ENCODE data around the gene ADAP1. TPM values are rescaled to one million over a fixed set of nuclear protein-coding genes. Genes with fewer than 3 reads are reported as not detected.
"Not testable (repeated sequence)": the region's sequence is repeated elsewhere in the genome, so short reads cannot be mapped to it uniquely, and the experiment has no call there.

ADAP1 gene
- total RNA-seq, 4 donors from 2014 or later, result 44.8 to 106 (median 60.1) TPM

DNA sequence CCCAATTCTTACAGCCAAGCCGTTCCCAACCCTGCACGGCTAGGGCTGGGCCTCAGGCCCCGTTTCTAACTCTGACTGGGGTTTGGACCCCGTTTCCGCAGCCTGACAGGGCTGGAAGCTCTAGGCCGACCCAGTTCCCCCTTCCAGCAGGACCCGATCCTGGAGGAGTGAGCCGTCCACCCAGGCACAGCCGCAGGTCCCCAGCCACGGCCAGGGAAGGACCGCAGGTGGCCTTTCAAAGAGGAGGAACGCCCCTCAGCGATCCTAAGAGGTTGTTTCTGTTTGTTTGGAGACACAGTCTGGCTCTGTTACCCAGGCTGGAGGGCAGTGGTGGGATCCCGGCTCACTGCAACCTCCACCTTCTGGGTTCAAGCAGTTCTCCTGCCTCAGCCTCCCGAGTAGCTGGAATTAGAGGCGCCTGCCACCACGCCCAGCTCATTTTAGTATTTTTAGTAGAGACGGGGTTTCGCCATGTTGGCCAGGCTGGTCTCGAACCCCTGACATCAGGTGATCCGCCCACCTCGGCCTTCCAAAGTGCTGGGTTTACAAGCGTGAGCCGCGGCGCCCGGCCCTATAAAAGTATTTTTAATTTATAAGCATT, 78.9 kb downstream of the ADAP1 start:
- ATAC-seq, result no peak
- no peak for TF ChIP-seq POLR2A (IDR thresholded peaks at IDR 0.05)
- no peak for TF ChIP-seq EP300 (IDR thresholded peaks at IDR 0.05)
- no peak for TF ChIP-seq POLR2AphosphoS5 (IDR thresholded peaks at IDR 0.05)
- TF ChIP-seq, protein P1, sequence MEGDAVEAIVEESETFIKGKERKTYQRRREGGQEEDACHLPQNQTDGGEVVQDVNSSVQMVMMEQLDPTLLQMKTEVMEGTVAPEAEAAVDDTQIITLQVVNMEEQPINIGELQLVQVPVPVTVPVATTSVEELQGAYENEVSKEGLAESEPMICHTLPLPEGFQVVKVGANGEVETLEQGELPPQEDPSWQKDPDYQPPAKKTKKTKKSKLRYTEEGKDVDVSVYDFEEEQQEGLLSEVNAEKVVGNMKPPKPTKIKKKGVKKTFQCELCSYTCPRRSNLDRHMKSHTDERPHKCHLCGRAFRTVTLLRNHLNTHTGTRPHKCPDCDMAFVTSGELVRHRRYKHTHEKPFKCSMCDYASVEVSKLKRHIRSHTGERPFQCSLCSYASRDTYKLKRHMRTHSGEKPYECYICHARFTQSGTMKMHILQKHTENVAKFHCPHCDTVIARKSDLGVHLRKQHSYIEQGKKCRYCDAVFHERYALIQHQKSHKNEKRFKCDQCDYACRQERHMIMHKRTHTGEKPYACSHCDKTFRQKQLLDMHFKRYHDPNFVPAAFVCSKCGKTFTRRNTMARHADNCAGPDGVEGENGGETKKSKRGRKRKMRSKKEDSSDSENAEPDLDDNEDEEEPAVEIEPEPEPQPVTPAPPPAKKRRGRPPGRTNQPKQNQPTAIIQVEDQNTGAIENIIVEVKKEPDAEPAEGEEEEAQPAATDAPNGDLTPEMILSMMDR (IDR thresholded peaks at IDR 0.05), result no peak
- WGBS, 2 donors (ENCODE audit: low coverage in 1 of 2), result 43 to 77% methylated on average over 4 of the region's 27 CpGs

DNA sequence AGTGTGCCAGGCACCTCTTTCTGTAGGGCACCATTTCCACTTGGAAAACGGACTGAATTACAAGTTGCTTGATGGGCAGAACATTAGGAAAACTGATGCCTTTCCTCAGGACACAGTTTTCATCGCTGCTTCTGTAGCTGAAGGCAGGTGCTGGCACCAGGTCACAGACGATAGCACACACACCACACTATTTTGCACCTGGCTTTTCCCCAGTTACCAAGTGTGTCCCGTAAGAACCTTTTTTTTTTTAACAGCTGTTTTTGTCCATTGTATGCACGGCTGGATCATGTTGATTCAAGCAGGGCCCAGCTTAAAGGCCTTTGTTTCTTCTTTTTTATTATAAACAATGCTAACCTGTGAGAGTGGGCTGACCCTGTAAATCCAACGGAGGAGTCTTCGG, 79.4 kb downstream of the ADAP1 start:
- H3K9me3 ChIP-seq, result no peaks in the 10 kb centered on the region
- H3K27me3 ChIP-seq, result no peaks in the 10 kb centered on the region
- no peak for ATAC-seq

More for the DNA sequence above, 78.9 kb downstream of the ADAP1 start:
- H3K36me3 ChIP-seq, result peaks cover 0 to 24% of the 10 kb centered on the region in 2 donors
- no peaks in the 10 kb centered on the region for H3K27me3 ChIP-seq
- peak overlapping the region; percentile 17 to 87 for H3K4me3 ChIP-seq
- no peaks in the 10 kb centered on the region for H3K9me3 ChIP-seq
- peaks cover 2 to 80% (median 35%) of the 10 kb centered on the region in 3 donors for H3K4me1 ChIP-seq
- peak overlapping the region; percentile 39 to 97 (median 86) for H3K27ac ChIP-seq

DNA sequence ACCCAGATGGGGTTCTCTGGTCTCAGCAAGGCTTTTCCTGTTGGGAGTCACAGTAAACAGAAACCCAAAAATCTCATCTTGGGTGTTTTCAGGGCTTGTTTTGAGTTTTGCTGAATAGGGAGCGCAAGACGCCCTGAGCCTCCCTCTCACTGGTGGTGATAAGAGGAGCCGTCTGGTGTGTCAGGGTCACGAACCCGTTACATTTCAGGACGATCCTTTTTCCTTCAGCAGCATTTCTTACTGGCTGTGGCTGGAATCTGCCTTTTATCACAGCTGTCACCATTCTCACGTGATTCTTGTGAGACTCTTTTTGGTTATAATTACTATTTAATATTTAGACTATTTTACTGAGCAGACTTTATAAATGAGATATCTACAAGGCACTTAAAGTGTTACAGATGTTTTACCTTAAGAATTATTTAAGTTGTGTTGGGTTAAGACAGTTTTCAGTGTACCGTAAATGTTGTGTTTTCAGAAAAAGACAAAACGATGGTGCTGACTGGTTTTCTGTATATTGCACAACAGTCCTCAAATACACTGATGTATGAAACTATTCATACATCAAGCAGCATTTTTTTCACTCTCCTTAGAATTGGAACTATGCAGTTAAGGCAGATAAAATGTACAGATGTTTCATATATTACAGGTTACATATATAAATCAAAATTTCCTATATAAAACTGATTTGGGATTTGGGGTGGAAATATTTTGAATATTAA, 80.3 kb downstream of the ADAP1 start:
- TF ChIP-seq POLR2A (IDR thresholded peaks at IDR 0.05) (no peak), EP300 (IDR thresholded peaks at IDR 0.05) (no peak), POLR2AphosphoS5 (IDR thresholded peaks at IDR 0.05) (no peak)
- TF ChIP-seq, protein P1 (IDR thresholded peaks at IDR 0.05), result no peak
- H3K27ac ChIP-seq, result peak overlapping the region; percentile 69 to 97 (median 81)
- no peak overlapping the region for H3K4me3 ChIP-seq
- no peaks in the 10 kb centered on the region for H3K27me3 ChIP-seq
- 51 to 56% methylated on average over 7 to 9 of the region's 9 CpGs for WGBS, 2 donors (ENCODE audit: low coverage in 1 of 2)
- H3K36me3 ChIP-seq, result peaks cover 0 to 38% of the 10 kb centered on the region in 2 donors
- ATAC-seq, result no peak
- H3K4me1 ChIP-seq, result peaks cover 2 to 74% (median 30%) of the 10 kb centered on the region in 3 donors
- no peaks in the 10 kb centered on the region for H3K9me3 ChIP-seq

More for the DNA sequence above, 79.4 kb downstream of the ADAP1 start:
- peaks cover 0 to 29% of the 10 kb centered on the region in 2 donors for H3K36me3 ChIP-seq
- no peak overlapping the region for H3K4me3 ChIP-seq
- H3K4me1 ChIP-seq, result peaks cover 2 to 75% (median 35%) of the 10 kb centered on the region in 3 donors
- peak overlapping the region; percentile 39 to 97 (median 86) for H3K27ac ChIP-seq
- TF ChIP-seq, protein P1 (IDR thresholded peaks at IDR 0.05), result no peak
- TF ChIP-seq POLR2A (IDR thresholded peaks at IDR 0.05) (no peak), POLR2AphosphoS5 (IDR thresholded peaks at IDR 0.05) (no peak), EP300 (IDR thresholded peaks at IDR 0.05) (no peak)
- 24 to 58% methylated on average over 3 to 5 of the region's 7 CpGs for WGBS, 2 donors (ENCODE audit: low coverage in 1 of 2)

DNA sequence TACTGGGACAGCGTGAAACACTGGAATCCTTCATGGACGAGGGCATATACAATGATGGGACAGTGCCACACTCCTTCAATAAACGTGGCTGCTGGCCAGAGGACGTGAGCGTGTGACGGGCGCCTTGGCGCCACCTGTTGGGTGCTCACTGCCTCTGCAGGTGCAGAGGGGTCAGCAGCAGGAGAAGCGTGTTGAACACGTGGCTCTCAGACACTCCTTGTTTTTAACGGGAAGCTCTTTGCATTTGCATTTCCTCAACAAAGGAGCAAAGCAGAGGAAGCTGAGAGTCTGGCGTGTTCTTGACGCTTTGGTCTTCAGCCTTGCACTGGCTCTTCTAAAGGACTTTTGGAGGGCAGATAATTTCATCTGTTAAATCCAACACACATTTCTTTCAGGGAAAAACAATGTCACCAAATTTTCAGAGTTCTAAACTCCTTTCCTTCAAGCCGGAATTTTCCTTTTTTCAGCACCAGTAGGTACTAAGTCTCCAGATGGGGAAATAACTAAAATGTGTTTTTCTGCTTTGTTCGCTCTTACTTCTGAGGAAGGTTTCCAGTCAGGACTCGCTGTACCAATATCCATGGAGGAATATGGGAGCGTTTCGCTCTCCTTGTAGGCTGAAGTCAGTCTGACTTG, 81.0 kb downstream of the ADAP1 start:
- WGBS, 2 donors (ENCODE audit: low coverage in 1 of 2), result 8 to 18% methylated on average over 6 to 18 of the region's 18 CpGs
- H3K36me3 ChIP-seq, result peaks cover 0 to 40% of the 10 kb centered on the region in 2 donors
- no peak for TF ChIP-seq EP300 (IDR thresholded peaks at IDR 0.05)
- TF ChIP-seq, protein P1 (IDR thresholded peaks at IDR 0.05), result peak in 3 of 4 experiments; percentile 94 to 97 (median 96)
- TF ChIP-seq POLR2AphosphoS5 (IDR thresholded peaks at IDR 0.05), result peak; percentile 91
- no peak for TF ChIP-seq POLR2A (IDR thresholded peaks at IDR 0.05)
- H3K4me3 ChIP-seq, result no peak overlapping the region
- peak; percentile 43 for ATAC-seq
- H3K27me3 ChIP-seq, result no peaks in the 10 kb centered on the region
- peak overlapping the region; percentile 69 to 97 (median 81) for H3K27ac ChIP-seq
- H3K9me3 ChIP-seq, result no peaks in the 10 kb centered on the region
- peaks cover 2 to 72% (median 25%) of the 10 kb centered on the region in 3 donors for H3K4me1 ChIP-seq

DNA sequence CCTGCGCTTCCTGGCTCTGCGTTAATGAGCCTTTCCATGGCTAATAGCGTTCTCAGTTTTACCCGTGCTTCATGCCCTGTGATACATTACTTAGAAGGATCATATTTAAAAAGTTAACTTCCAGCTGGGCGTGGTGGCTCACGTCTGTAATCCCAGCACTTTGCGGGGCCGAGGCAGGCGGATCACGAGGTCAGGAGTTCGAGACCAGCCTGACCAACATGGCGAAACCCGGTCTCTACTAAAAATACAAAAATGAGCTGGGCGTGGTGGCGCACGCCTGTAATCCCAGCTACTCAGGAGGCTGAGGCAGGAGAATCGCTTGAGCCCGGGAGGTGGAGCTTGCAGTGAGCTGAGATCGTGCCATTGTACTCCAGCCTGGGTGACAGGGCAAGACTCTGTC, 81.8 kb downstream of the ADAP1 start:
- Histone ChIP-seq H3K4me1 (peaks cover 2 to 72% (median 24%) of the 10 kb centered on the region in 3 donors), H3K27ac (peak overlapping the region; percentile 69 to 97 (median 81)), H3K36me3 (peaks cover 0 to 47% of the 10 kb centered on the region in 2 donors)
- H3K4me3 ChIP-seq, H3K27me3 ChIP-seq, H3K9me3 ChIP-seq, ATAC-seq: not testable (repeated sequence)
- WGBS, 2 donors (ENCODE audit: low coverage in 1 of 2), result 87 to 89% methylated on average over 9 to 11 of the region's 19 CpGs

Measured in gastroesophageal sphincter (tissue), 4 donors.